Measurements from ENCODE around the gene CORO2B. TPM values are rescaled to one million over a fixed set of nuclear protein-coding genes. Genes with fewer than 3 reads are reported as not detected.
A peak's percentile ranks its signal among the peaks of the same experiment; 100 is the strongest.
"Not testable (repeated sequence)": the region's sequence is repeated elsewhere in the genome, so short reads cannot be mapped to it uniquely, and the experiment has no call there.

The CORO2B gene
- total RNA-seq, 2 donors from 2014 or later = 8.5 to 8.9 TPM

GRCh38 chr15:68633231-68634121, 54.7 kb downstream of the CORO2B start:
- DNase-seq (no peak), ATAC-seq (peak in 1 of 2 donors; percentile 11)
- intact Hi-C loops (cut with DNase I) = no loop called here

DNA sequence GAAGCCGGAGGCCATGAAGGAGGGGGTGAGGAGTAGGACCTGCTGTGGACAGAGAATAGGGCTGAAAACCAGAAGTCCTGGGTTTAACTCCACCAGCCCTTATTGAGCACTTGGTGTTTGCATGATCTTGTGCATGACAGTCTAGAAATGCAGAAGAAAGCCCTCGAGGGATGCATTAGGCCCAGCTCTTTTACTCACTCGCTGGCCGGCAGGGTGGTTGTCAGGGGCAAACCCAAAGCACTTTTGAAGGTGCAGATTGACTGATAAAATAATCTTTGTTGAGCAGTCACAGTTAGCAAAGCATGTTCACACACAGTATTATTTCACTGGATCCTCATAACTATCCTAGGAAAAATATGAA, 55.3 kb downstream of the CORO2B start:
- intact Hi-C loops (cut with DNase I) = no loop called here
- DNase-seq (no peak), ATAC-seq (no peak)

GRCh38 chr15:68634531-68634930, 55.7 kb downstream of the CORO2B start:
- no peak for ATAC-seq
- intact Hi-C loops (cut with DNase I) = no loop called here

GRCh38 chr15:68635141-68635540, 56.3 kb downstream of the CORO2B start:
- ATAC-seq = peak; percentile 11 to 75
- intact Hi-C loops (cut with DNase I) = no loop called here
- no peak for DNase-seq

More at GRCh38 chr15:68634531-68634930, 55.7 kb downstream of the CORO2B start:
- no peak for DNase-seq

- no peak for DNase-seq
- ATAC-seq = no peak
- intact Hi-C loops (cut with DNase I) = no loop called here
These were observed 57.5 kb downstream of the CORO2B start for GRCh38 chr15:68636256-68636655.

GRCh38 chr15:68637767-68638404, 59.1 kb downstream of the CORO2B start:
- intact Hi-C loops (cut with DNase I) = no loop called here
- ATAC-seq (peak; percentile 80 to 85), DNase-seq (peak; percentile 73)

DNA sequence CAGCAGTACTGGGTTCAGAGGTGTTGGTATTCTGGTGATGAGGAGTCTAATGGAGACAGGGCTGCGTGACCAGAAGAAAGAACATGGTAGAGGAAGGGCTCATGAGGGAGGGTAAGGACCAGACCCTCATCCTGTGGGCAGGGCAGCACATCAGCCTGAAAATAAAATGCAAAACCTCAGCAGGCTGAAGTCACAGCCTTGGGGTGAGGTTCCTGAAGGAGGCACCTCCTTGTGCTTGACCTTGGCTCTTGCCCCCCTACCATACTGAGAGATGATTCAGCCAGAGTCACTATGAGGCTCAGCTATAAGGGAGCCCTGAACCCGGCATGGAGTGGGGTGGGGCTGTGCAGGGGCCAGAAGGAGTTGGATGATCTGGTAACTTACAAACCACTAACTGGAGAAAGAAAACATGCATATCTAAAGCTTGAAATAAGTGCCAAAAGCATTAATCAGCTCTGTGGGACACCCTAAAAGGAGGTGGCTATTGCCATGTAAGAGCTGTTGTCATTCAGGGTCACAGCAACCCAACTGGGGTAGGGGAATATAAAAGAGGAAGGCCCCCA, 60.2 kb downstream of the CORO2B start:
- intact Hi-C loops (cut with DNase I) = no loop called here
- no peak for DNase-seq
- ATAC-seq = peak in 1 of 2 donors; percentile 45

- ATAC-seq (peak in 1 of 2 donors; percentile 40), DNase-seq (no peak)
- intact Hi-C loops (cut with DNase I) = no loop called here
These were observed 61.3 kb downstream of the CORO2B start for GRCh38 chr15:68639926-68640600.

DNA sequence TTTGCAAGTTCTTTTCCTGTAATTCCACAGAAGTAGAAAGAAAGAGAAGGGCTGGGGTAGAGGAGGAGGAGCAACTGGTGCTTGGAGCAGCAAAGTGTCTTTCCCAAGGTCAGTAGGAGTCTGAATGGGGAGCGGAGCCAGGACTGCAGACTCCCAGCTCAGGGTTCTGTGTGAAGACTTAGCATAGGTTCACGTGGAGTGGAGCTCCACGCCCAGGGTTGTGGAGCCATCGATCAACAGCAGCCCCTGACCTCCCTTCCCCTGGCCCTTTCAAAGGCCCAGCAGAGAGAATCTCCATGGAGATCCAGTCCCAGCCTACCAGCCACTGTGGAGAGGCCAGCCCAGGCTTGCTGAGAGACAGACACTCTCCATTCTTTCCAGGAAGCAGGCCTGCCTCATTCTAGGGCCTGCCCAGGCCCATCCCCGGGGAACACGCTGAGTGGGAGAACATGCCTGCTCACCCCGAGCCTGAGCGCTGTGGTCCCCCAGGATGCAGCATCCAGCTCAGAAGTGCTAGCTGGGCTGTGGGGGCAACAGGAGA, 62.1 kb downstream of the CORO2B start:
- DNase-seq (no peak), ATAC-seq (peak; percentile 9 to 49)
- intact Hi-C loops (cut with DNase I) = no loop called here

DNA sequence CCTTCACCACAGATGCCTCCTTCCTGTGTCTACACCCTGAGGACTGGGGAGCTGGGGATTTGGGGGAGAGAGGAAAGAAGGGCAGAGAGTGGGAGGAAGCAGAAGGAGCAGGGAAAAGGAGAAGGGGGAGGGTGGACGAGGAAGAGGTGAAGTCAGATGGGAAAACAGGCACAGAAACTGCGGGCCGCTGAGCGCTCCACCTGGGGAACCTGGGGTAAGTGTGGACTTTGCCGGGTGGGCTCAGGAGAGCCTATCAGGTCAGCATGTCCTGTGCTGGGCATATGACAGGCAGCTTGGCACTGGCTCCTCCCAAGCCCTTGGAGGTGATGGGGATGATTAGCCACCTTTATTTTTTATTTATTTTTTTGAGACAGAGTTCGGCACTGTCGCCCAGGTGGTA, 62.6 kb downstream of the CORO2B start:
- ATAC-seq (no peak), DNase-seq (no peak)
- intact Hi-C loops (cut with DNase I) = no loop called here

- no peak for ATAC-seq
- no peak for DNase-seq
- intact Hi-C loops (cut with DNase I) = no loop called here
These were observed 63.7 kb downstream of the CORO2B start for GRCh38 chr15:68642491-68642845.

DNA sequence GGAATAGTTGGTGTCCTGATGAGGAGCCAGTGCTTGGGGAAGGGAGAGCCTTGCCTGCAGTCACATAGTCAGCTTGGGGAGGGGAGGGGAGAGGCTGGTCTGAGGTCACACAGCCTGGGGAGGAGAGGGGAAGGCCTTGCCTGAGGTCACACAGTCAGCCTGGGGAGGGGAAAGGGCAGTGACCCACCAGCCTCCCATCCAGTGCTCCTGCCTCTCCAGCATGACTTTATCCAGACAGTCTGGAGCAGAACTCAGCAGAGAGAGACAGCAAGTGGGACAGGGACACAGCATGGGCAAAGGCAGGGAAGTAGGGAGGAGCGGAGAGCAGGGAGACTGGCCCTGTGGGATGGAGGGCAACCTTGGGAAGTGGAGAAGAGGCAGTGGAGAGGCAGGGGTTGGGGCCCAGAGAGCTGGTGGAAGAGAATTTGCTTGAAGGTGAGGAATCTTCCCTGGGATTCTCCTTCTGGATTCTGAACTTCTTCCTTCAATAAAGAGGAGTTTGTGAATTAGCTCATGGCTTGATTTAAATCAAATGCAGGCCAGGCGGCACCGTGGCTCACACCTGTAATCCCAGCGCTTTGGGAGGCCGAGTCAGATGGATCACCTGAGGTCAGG, 64.5 kb downstream of the CORO2B start:
- intact Hi-C loops (cut with DNase I) = no loop called here
- DNase-seq (no peak), ATAC-seq (no peak)

GRCh38 chr15:68644083-68644904, 65.5 kb downstream of the CORO2B start:
- DNase-seq (no peak), ATAC-seq (no peak)
- intact Hi-C loops (cut with DNase I) = no loop called here

DNA sequence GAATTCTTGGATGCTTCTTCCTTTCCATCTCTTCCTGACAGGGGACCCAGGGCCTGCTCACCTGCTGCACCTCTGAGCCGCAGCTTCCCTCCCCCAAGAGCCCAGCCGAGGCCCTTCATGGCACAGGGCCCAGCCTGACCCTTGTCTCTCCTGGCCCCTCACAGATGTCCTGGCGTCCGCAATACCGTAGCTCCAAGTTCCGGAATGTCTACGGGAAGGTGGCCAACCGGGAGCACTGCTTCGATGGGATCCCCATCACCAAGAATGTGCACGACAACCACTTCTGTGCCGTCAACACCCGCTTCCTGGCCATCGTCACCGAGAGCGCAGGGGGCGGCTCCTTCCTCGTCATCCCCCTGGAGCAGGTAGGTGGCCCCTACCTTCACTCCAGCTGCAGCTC, 66.2 kb downstream of the CORO2B start:
- DNase-seq (no peak), ATAC-seq (no peak)
- intact Hi-C loops (cut with DNase I) = no loop called here

DNA sequence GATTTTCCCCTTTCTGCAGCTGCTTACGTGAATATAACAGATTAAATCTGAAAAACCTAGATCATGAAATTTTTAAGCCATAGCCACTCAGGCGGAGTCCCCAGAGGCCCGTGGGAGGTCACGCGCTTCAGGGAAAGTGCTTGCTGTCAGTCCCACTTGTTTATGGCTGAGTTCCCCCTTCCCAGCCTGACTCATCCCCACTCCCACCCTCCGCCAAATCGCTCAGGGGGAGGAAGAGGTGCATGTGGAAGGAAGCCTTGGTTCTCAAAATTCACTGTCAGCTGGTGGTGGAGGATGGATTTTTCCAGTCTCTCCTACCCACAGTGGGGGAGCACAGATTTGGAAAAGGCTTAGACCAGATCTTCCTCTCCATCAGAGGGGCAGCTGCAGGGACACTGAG, 67.4 kb downstream of the CORO2B start:
- ATAC-seq = no peak
- DNase-seq = no peak
- intact Hi-C loops (cut with DNase I) = no loop called here

DNA sequence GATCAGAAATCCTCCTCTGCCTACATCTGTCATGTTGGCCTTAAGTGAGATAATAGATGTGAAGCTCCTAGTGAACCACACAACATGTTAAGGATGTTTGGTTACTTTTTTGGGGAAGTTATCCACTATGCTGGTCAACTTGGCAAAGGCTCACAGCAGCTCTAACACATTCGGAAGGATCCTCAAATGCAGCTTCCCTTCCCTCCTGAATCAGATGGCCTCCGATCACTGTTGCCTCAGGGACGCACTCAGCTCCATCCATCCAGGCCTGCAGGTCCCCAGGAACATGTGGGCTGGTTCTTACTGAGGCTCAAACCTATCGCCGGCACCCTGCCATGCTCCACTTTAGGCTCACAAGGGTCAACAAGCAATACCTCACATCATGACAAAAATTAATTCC, 67.9 kb downstream of the CORO2B start:
- intact Hi-C loops (cut with DNase I) = no loop called here
- ATAC-seq = no peak
- DNase-seq = no peak

DNA sequence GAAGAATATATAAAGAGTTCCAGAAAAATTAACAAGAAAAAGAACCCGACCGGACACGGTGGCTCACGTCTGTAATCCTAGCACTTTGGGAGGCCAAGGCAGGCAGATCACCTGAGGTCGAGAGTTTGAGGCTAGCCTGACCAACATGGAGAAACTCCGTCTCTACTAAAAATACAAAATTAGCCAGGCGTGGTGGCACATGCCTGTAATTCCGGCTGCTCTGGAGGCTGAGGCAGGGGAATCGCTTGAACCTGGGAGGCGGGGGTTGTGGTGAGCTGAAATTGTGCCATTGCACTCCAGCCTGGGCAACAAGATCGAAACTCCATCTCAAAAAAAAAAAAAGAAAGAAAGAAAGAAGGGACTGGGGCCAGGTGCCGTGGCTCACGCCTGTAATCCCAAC, 68.6 kb downstream of the CORO2B start:
- DNase-seq; intact Hi-C loops (cut with DNase I); ATAC-seq: not testable (repeated sequence)
